ENCODE results near the gene ADAMTS3.

The ADAMTS3 gene

DNA sequence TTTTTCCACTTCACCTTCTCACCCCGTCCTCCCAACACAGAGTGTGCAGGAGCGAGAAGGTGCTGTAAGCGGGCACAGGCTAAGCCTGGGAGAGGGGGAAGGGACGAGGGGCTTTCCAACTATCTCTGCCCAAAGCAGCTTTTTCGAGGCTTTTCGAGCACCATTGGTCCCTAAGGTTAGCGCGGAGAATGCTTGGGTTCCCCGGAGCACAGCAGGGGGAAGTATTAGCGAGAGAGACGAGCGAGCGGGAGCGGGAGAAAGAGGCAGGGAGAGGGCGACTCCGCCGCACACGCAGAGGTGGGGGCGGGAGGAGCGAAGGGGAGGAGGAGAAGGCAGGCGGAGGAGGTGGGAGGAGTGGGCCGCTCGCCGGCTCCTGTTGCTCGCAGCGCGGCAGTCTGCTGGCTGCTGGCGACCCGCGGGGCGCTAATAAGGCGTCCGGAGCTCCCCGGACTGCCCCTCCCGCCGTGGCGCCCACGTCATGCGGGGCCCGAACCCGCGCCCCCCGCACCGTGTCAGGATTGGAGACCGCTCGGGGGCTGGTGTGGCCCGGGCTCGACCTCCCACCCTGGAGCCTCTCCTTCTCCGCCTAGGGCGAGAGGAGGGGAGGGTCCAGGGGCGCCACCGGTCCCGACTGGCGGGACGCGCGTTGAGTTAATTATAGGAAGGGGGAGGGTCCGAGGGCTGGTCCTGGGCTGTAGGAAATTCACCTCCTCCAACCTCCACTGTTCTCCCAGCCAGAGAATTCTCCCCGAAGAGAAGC lies at the start of gene ADAMTS3:
TSS of gene ADAMTS3 (minus strand) at position 263 of the 760 bp plus-strand sequence. CDS start 459 bp downstream, outside the sequence.
- peak; percentile 7 for DNase-seq

GRCh38 chr4:72613959-72614358 lies 44.9 kb upstream of the ADAMTS3 start:
- DNase-seq, result no peak

GRCh38 chr4:72606751-72607150 lies 37.7 kb upstream of the ADAMTS3 start:
- no peak for DNase-seq

- no peak for DNase-seq
Measured at GRCh38 chr4:72604324-72604723, 35.3 kb upstream of the ADAMTS3 start.

- DNase-seq, result no peak
Measured at GRCh38 chr4:72602396-72603376, 33.7 kb upstream of the ADAMTS3 start.

- DNase-seq, result no peak
Measured at GRCh38 chr4:72591547-72592454, 22.8 kb upstream of the ADAMTS3 start.

- DNase-seq, result no peak
Measured at GRCh38 chr4:72587334-72587733, 18.3 kb upstream of the ADAMTS3 start.

DNA sequence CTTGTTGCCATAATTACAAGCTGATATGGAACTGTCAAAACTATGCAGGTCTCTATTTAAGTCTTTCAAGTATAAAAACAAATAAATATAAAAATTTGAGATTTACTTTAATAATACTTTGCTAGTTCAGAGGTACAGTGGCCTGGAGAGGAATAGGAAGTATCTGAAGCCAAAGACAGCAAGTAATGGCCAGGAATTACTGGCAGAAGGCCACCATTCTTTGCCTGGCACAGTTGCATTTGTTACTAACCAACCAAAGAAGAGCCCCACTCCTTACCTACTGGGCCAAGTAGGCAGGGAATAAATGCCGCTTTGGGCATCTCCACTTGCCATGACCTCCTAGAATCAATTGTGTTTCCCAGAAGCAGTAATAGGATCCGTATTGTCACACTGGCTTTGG lies 13.8 kb upstream of the ADAMTS3 start:
- DNase-seq, result no peak

GRCh38 chr4:72577211-72577610 lies 8.2 kb upstream of the ADAMTS3 start:
- no peak for DNase-seq

DNA sequence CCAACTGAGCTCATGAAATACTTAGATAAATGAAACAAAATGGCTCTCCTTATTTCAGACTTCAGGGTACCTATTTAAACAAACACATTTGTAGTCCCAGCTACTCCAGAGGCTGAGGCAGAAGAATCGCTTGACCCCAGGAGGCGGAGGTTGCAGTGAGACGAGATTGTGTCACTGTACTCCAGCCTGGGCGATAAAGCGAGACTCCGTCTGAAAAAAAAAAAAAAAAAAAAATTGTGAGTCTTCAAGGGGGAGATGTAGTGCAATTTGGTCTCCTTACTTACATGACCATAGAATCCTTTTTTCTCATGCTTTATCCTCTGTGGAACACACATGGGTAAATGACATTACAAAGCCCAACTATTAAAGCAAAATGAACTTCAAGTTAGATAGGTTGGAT lies 2.3 kb upstream of the ADAMTS3 start:
- DNase-seq, result no peak

GRCh38 chr4:72569719-72570235 lies 756 bp upstream of the ADAMTS3 start:
- DNase-seq, result no peak

DNA sequence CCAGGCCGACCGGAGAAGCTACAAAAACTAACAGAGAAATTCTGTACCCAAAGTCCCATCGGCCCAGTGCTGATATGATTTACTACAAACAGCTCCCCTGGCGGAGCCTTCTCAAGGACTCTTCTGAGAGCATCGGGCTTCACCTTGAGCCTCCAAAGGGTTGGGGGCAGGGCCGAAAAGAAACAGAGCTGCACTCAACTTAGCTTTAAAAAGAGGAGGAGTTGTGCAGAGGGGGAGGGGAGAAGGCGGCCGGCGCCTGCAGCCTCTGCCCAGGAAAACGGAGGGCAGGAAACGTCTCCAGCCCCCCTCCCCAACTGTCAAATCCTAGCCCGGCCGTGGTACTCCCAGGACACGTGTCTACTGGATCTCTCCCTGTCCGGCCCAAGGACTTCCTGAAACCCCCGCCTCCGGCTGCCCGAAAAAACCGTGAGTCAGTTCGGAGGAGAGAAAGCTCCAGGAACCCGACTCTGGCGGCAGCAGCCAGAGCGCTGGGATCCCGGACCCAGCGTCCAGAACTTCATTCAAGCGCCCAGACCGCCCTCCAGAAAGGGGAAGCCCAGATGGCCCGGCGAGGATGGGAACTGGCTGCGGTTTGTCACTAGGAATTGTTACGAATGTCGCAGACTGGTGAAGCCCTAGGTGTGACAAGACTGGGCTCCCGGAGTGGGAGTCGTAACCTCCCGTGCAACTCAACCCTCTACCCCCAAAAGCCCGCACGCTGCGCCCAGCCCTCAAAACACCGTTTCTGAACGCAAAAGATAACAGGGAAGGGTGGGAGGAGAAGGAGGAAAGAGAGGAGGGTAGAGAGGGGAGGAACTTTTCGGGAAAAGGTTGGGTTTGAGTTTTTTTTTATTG lies 973 bp downstream of the ADAMTS3 start:
- no peak for DNase-seq

DNA sequence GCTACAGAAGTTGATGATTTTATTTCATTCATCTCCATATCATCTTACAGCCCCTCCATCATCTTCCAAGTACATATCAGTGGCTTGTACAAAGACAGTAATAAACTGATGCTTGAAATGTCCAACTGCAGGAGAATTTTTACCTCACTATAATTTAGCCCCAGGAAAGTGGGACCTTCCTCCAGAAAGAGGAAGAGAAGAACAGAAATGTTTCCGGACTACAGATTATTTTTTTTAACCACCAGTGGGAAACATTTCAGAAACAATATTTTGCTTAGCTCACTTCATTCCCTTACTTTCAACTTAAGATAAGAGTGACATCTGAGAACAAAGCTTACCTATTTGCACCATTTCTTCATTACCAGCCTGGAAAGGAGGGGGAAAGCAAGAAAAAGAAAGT lies 2.0 kb downstream of the ADAMTS3 start:
- DNase-seq, result no peak

GRCh38 chr4:72566464-72566972 lies 2.5 kb downstream of the ADAMTS3 start:
- no peak for DNase-seq

DNA sequence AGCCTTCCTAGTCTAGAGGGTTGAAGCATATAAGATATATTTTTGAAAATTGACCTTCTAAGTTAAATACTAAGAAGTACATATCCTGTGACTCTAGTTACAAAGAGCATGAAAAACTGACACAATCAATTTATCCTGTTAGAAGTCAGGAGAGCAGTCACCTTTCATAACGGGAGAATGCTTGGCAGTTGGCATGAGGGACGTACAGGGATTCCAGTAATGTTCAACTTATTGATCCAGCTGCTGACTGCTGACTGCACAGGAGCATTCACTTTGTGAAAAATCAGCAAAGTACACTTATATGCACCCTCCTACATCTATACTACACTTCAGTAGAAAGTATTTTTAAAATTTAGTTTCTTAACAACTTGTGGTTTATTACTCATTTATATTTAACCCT lies 4.2 kb downstream of the ADAMTS3 start:
- DNase-seq, result no peak

- no peak for DNase-seq
Measured at GRCh38 chr4:72564184-72564583, 4.8 kb downstream of the ADAMTS3 start.

DNA sequence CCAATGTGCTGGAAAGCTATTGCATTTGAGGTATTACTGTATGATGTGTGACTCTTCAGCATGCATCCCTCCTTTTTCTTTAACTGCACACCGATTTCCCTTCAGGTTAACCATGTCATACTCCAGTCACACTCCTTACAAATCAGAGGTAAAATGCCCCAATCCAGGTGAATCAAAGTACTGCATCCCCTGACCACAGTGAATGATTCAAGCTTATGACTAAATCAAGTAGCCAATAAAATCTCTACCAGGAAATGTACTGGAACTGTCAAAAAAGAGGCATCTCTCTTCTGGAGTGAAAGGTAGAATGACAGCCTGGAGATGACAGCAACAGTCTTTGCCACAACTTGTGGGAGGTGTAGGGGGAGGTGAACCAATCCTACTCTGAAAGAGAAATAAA lies 10.4 kb downstream of the ADAMTS3 start:
- no peak for DNase-seq

- DNase-seq, result no peak
Measured at GRCh38 chr4:72557021-72557420, 12.0 kb downstream of the ADAMTS3 start.

- no peak for DNase-seq
Measured at GRCh38 chr4:72555377-72555831, 13.6 kb downstream of the ADAMTS3 start.

DNA sequence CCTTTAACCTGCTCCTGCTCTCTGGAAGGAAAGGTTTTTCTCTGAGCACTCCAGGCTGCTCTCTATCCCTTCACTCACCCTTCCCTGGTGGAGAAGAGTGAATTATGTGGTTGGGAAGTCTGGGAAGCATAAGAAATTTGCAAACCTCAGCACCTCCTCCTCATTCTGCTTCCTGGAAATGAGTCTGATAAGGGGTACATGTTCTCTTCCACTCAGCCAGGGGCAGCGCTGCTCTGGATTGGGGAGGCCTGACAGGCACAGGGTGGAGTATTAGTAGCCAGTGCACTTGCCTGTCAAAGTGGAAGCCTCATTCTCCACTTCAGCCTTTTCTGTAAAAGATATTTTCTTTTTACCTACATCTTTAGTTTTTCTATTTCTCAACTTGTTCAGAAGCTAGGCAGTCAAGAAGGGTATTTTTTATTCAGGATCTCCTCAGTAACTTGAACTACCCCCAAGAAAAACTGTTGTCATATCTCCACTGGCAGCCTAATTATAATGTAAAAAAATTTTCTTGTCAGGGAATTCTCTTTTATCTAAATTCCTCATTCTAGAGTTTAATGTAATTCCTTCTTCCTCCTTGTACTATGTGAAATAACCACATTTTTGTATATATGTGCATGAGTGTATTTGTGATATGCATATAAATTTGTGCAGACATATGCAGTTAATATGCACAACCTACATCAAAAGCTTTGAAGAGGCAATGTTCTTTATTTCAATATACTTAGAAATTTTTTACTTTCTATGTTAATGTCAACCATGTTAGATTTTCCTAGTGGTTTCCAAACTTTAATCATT lies 15.3 kb downstream of the ADAMTS3 start:
- no peak for DNase-seq

Data from NCI-H1092 (cell line).